GM12892 (cell line): ENCODE data around the gene IRF9. TPM values are rescaled to one million over a fixed set of nuclear protein-coding genes. Genes with fewer than 3 reads are reported as not detected.
A peak's percentile ranks its signal among the peaks of the same experiment; 100 is the strongest.

Experiments used
- DNase-seq: peaks from one replicate; pipeline ENCODE4 v3.0.0; 2011; ENCODE audit not compliant: insufficient read length
- FAIRE-seq: peaks from 2 replicates; lab custom pipeline; 2011; peaks lifted over from hg19 to GRCh38; lab: Jason Lieb, UNC
- POLR2A ChIP-seq: IDR thresholded peaks from 2 replicates; pipeline ENCODE4 v1.6.1; 2011; ENCODE audit warnings: low read depth, low read length, control low read depth
- POLR2AphosphoS5 ChIP-seq: IDR thresholded peaks from 2 replicates; pipeline ENCODE4 v1.6.1; 2011; ENCODE audit warnings: low read depth, low read length, control low read depth
- TAF1 ChIP-seq: IDR thresholded peaks from 2 replicates; pipeline ENCODE4 v1.6.1; 2011; ENCODE audit warnings: low read depth, mild to moderate bottlenecking, control low read depth, low read length, borderline replicate concordance
- polyA plus RNA-seq: library from polyadenylated mRNA; unstranded; fragments of >200 nt; gene quantifications from one replicate; pipeline ENCODE4 v1.2.1, GENCODE V29; 2012; ENCODE audit warnings: missing spikeins, inconsistent platforms; ENCODE audit not compliant: missing spikeins

IRF9 gene
- polyA plus RNA-seq: 147 TPM

- peak; percentile 97 for FAIRE-seq
- TF ChIP-seq POLR2AphosphoS5 (peak; percentile 99), POLR2A (peak; percentile 99), TAF1 (peak; percentile 61)
- peak; percentile 94 for DNase-seq
These were observed at the start of gene IRF9 for GRCh38 chr14:24160850-24161804. IRF9 (plus strand) TSS chr14:24161265; CDS start chr14:24162145, 880 bp downstream.

GRCh38 chr14:24113379-24113800 is 47.7 kb upstream of the IRF9 start:
- no peak for DNase-seq
- FAIRE-seq: no peak
- TF ChIP-seq POLR2AphosphoS5 (no peak), POLR2A (no peak), TAF1 (no peak)

- DNase-seq: peak; percentile 69
- TF ChIP-seq POLR2AphosphoS5 (peak; percentile 88), TAF1 (peak; percentile 7; the same call in 1 of the 2 replicates), POLR2A (peak; percentile 85)
- FAIRE-seq: no peak
These were observed 47.1 kb upstream of the IRF9 start for GRCh38 chr14:24113801-24114531.

GRCh38 chr14:24114532-24115421 is 46.3 kb upstream of the IRF9 start, which contains the start of the genes DCAF11 and NRL:
DCAF11 (plus strand) TSS chr14:24114777; CDS start chr14:24115595, 818 bp downstream.
NRL (minus strand) TSS chr14:24114949; CDS start chr14:24082848, 32,101 bp downstream.
- FAIRE-seq: peak; percentile 97
- DNase-seq: peak; percentile 95
- TF ChIP-seq TAF1 (no peak), POLR2A (no peak; the same call in 1 of the 2 replicates), POLR2AphosphoS5 (no peak; the same call in 1 of the 2 replicates)

- FAIRE-seq (no peak), DNase-seq (no peak)
- TF ChIP-seq POLR2A: no peak
- no peak for TF ChIP-seq POLR2AphosphoS5
- TF ChIP-seq TAF1: no peak
These were observed 45.5 kb upstream of the IRF9 start for GRCh38 chr14:24115422-24116127.

GRCh38 chr14:24116128-24116814 is 44.8 kb upstream of the IRF9 start:
- FAIRE-seq: no peak
- no peak for DNase-seq
- TF ChIP-seq POLR2A (no peak), TAF1 (no peak), POLR2AphosphoS5 (no peak)

- FAIRE-seq (no peak), DNase-seq (no peak)
- no peak for TF ChIP-seq TAF1
- no peak for TF ChIP-seq POLR2AphosphoS5
- no peak for TF ChIP-seq POLR2A
These were observed 43.9 kb upstream of the IRF9 start for GRCh38 chr14:24117179-24117578.

GRCh38 chr14:24119691-24120090 is 41.4 kb upstream of the IRF9 start:
- no peak for TF ChIP-seq TAF1
- no peak for FAIRE-seq
- no peak for DNase-seq

GRCh38 chr14:24121210-24121609 is 39.9 kb upstream of the IRF9 start:
- FAIRE-seq (no peak), DNase-seq (no peak)
- TF ChIP-seq TAF1: no peak
- TF ChIP-seq POLR2AphosphoS5: no peak
- TF ChIP-seq POLR2A: no peak
